ENCODE measurements around the gene PCNT. TPM values are rescaled to one million over a fixed set of nuclear protein-coding genes. Genes with fewer than 3 reads are reported as not detected.

PCNT gene
- total and polyA plus RNA-seq, 2 donors (not counting 1 experiment from before 2014, with no cell fraction given) = 20.3 to 58.1 TPM

DNA sequence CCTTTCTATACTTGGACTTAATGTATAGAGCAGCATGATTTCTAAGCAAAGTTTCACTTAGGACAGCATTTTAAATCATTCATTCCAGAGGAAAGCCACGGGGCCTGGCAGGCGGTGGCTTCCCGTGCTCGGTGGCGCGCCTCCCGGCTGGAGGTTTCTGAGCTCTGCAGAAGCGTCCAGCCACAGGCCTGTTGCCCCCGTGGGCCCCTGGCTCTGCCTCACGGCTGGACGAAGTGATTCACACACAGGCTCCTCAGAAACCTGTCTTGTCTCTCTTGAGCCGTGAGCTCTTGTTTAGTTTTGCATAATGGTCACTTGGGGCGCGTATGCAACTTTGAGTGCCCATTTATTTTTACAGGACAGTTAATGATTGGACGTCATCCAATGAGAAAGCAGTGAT, 112.7 kb downstream of the PCNT start:
- CTCF ChIA-PET = no interaction called here
- Histone ChIP-seq H3K9me3 (ENCODE audit: control extremely low read depth in 1 of 3, control insufficient read depth in 2 of 3, insufficient read depth in 1 of 3, low read length in 2 of 3) (no peaks in the 10 kb centered on the region), H3K4me3 (ENCODE audit: control extremely low read depth in 1 of 5, extremely low read depth in 1 of 5, insufficient read depth in 1 of 5, low read depth in 2 of 5, low read length in 4 of 5) (no peak overlapping the region), H2AFZ (ENCODE audit: insufficient read depth, low read depth, low read length, poor library complexity, severe bottlenecking) (no peak overlapping the region), H3K27ac (ENCODE audit: low read length in 2 of 2) (no peak overlapping the region), H3K4me1 (ENCODE audit: control insufficient read depth in 2 of 2, insufficient read depth in 2 of 2, low read length in 2 of 2) (no peaks in the 10 kb centered on the region), H3K4me2 (replicated peaks; ENCODE audit: low read depth, low read length, poor library complexity, severe bottlenecking) (no peak overlapping the region), H4K20me1 (ENCODE audit: control insufficient read depth, insufficient read depth, low read length, poor library complexity, severe bottlenecking) (no peaks in the 10 kb centered on the region), H3K27me3 (replicated peaks in 1 of 4; ENCODE audit: control extremely low read depth in 1 of 4, control insufficient read depth in 3 of 4, insufficient read depth in 4 of 4, low read length in 3 of 4) (no peaks in the 10 kb centered on the region), H3K36me3 (replicated peaks in 1 of 2; ENCODE audit: control extremely low read depth in 1 of 2, control insufficient read depth in 1 of 2, extremely low read depth in 1 of 2, insufficient read depth in 2 of 2, low read length in 1 of 2) (peaks cover 0 to 47% of the 10 kb centered on the region in 2 experiments), H3K9ac (ENCODE audit: low read length) (no peak overlapping the region), H3K79me2 (ENCODE audit: control insufficient read depth, insufficient read depth, low read length) (no peaks in the 10 kb centered on the region)
- H3K4me1 Mint-ChIP-seq = peaks cover 2% of the 10 kb centered on the region
- H3K9me3 Mint-ChIP-seq (ENCODE audit: insufficient read depth) = no peaks in the 10 kb centered on the region
- intact Hi-C loops (cut with micrococcal nuclease) = no loop called here
- DNase-seq = no peak
- TF ChIP-seq, protein P1, sequence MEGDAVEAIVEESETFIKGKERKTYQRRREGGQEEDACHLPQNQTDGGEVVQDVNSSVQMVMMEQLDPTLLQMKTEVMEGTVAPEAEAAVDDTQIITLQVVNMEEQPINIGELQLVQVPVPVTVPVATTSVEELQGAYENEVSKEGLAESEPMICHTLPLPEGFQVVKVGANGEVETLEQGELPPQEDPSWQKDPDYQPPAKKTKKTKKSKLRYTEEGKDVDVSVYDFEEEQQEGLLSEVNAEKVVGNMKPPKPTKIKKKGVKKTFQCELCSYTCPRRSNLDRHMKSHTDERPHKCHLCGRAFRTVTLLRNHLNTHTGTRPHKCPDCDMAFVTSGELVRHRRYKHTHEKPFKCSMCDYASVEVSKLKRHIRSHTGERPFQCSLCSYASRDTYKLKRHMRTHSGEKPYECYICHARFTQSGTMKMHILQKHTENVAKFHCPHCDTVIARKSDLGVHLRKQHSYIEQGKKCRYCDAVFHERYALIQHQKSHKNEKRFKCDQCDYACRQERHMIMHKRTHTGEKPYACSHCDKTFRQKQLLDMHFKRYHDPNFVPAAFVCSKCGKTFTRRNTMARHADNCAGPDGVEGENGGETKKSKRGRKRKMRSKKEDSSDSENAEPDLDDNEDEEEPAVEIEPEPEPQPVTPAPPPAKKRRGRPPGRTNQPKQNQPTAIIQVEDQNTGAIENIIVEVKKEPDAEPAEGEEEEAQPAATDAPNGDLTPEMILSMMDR (IDR thresholded peaks at IDR 0.05) = no peak
- no peak for TF ChIP-seq EZH2 (IDR thresholded peaks at IDR 0.05; ENCODE audit: borderline replicate concordance, insufficient read depth, low read depth, low read length, poor library complexity, severe bottlenecking)
- H3K27ac Mint-ChIP-seq = no peak overlapping the region
- WGBS (ENCODE audit: insufficient coverage) = 85% methylated on average over 15 of the region's 15 CpGs
- POLR2A ChIA-PET = no interaction called here
- H3K27me3 Mint-ChIP-seq = no peaks in the 10 kb centered on the region
- ATAC-seq (ENCODE audit: low read depth) = no peak
- no peak overlapping the region for H3K4me3 Mint-ChIP-seq

DNA sequence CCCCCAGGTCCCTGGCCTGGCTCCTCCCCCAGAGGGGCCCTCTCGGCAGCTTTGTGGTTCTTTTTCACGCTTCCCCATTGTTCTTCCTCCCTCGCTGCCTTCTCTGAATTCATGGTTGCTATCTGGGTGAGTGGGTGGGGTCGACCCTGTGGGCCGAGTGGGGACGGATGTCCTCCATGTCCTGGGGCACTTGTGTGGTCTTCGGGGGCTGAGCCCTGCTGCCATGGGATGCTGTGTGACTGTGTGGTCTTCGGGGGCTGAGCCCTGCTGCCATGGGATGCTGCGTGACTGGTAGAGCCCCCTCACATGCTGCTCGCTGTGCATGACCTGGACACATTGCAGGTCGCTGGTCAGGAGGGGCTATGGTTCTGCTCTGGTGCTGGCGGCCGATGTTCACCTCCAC, 113.1 kb downstream of the PCNT start:
- TF ChIP-seq, protein P1 (IDR thresholded peaks at IDR 0.05) = no peak
- TF ChIP-seq EZH2 (IDR thresholded peaks at IDR 0.05; ENCODE audit: borderline replicate concordance, insufficient read depth, low read depth, low read length, poor library complexity, severe bottlenecking) = no peak
- Histone ChIP-seq H3K27ac (ENCODE audit: low read length in 2 of 2) (no peak overlapping the region), H3K4me1 (ENCODE audit: control insufficient read depth in 2 of 2, insufficient read depth in 2 of 2, low read length in 2 of 2) (no peaks in the 10 kb centered on the region), H2AFZ (ENCODE audit: insufficient read depth, low read depth, low read length, poor library complexity, severe bottlenecking) (no peak overlapping the region), H3K36me3 (replicated peaks in 1 of 2; ENCODE audit: control extremely low read depth in 1 of 2, control insufficient read depth in 1 of 2, extremely low read depth in 1 of 2, insufficient read depth in 2 of 2, low read length in 1 of 2) (peaks cover 0 to 45% of the 10 kb centered on the region in 2 experiments), H3K9me3 (ENCODE audit: control extremely low read depth in 1 of 3, control insufficient read depth in 2 of 3, insufficient read depth in 1 of 3, low read length in 2 of 3) (no peaks in the 10 kb centered on the region), H4K20me1 (ENCODE audit: control insufficient read depth, insufficient read depth, low read length, poor library complexity, severe bottlenecking) (no peaks in the 10 kb centered on the region), H3K4me3 (ENCODE audit: control extremely low read depth in 1 of 5, extremely low read depth in 1 of 5, insufficient read depth in 1 of 5, low read depth in 2 of 5, low read length in 4 of 5) (no peak overlapping the region), H3K27me3 (replicated peaks in 1 of 4; ENCODE audit: control extremely low read depth in 1 of 4, control insufficient read depth in 3 of 4, insufficient read depth in 4 of 4, low read length in 3 of 4) (no peaks in the 10 kb centered on the region), H3K79me2 (ENCODE audit: control insufficient read depth, insufficient read depth, low read length) (no peaks in the 10 kb centered on the region), H3K9ac (ENCODE audit: low read length) (no peak overlapping the region), H3K4me2 (replicated peaks; ENCODE audit: low read depth, low read length, poor library complexity, severe bottlenecking) (no peak overlapping the region)
- ChIA-PET CTCF (no interaction called here), POLR2A (no interaction called here)
- no peak for DNase-seq
- intact Hi-C loops (cut with micrococcal nuclease) = no loop called here
- 88% methylated on average over 10 of the region's 13 CpGs for WGBS (ENCODE audit: insufficient coverage)
- no peak overlapping the region for H3K27ac Mint-ChIP-seq
- no peaks in the 10 kb centered on the region for H3K27me3 Mint-ChIP-seq
- H3K9me3 Mint-ChIP-seq (ENCODE audit: insufficient read depth) = no peaks in the 10 kb centered on the region
- no peak overlapping the region for H3K4me3 Mint-ChIP-seq
- H3K4me1 Mint-ChIP-seq = peaks cover 2% of the 10 kb centered on the region
- ATAC-seq (ENCODE audit: low read depth) = no peak

Data from B cell (primary cell).